B cell (primary cell): ENCODE data around the gene FFAR3.

Experiments
- EZH2 ChIP-seq: IDR thresholded peaks from 2 replicates; pipeline ENCODE4 v1.6.1; 2012; ENCODE audit warnings: borderline replicate concordance, low read depth, mild to moderate bottlenecking, moderate library complexity, low read length; ENCODE audit not compliant: insufficient read depth, poor library complexity, severe bottlenecking
- TF ChIP-seq, protein P1 (sequence below): fragments of 200-600 bp; IDR thresholded peaks from one replicate; pipeline ENCODE4 v1.8.0; 2022; ENCODE audit warnings: antibody characterized with exemption, mild to moderate bottlenecking

DNA sequence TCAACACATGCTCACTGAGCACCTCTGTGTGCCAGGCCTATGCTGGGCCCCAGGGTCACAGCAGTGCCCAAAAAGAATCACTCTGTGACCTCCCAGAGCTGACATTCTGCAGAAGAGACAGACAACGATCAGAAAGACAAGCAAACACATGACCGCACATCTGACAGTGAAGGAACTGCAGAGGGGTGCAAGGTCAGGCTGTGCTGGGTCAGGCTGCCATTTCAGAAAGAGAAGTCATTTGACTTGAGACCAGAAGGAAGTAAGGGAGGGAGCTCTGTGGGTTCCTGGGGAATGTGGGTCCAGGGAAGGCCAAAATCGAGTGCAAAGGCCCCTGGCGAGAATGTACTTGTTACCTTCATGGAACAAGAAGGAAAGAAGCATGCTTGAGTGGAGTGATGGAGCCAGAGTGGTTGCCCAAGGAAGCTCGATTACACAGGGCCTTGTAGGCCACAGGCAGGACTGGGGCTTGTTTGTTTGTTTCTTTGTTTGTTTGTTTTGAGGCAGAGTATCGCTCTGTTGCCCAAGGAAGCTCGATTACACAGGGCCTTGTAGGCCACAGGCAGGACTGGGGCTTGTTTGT lies 40.7 kb upstream of the FFAR3 start:
- TF ChIP-seq, protein P1, sequence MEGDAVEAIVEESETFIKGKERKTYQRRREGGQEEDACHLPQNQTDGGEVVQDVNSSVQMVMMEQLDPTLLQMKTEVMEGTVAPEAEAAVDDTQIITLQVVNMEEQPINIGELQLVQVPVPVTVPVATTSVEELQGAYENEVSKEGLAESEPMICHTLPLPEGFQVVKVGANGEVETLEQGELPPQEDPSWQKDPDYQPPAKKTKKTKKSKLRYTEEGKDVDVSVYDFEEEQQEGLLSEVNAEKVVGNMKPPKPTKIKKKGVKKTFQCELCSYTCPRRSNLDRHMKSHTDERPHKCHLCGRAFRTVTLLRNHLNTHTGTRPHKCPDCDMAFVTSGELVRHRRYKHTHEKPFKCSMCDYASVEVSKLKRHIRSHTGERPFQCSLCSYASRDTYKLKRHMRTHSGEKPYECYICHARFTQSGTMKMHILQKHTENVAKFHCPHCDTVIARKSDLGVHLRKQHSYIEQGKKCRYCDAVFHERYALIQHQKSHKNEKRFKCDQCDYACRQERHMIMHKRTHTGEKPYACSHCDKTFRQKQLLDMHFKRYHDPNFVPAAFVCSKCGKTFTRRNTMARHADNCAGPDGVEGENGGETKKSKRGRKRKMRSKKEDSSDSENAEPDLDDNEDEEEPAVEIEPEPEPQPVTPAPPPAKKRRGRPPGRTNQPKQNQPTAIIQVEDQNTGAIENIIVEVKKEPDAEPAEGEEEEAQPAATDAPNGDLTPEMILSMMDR, result no peak
- no peak for TF ChIP-seq EZH2
